PC-3 (cell line): Measurements from ENCODE around the gene PPIP5K1. TPM values are rescaled to one million over a fixed set of nuclear protein-coding genes. Genes with fewer than 3 reads are reported as not detected.
A peak's percentile ranks its signal among the peaks of the same experiment; 100 is the strongest.

Experiments
- ATAC-seq: fragments of 200-7000 bp; cut with Tn5 transposase; 2 replicates; pipeline ENCODE4 v1.9.1; 2020; ENCODE audit warnings: mild to moderate bottlenecking, moderate library complexity
- BruUV-seq: library from RNA; stranded (reverse); fragments of 400-500 nt; replicated peaks from 2 replicates; lab custom pipeline; 2021; lab: Mats Ljungman, UMichigan
- CTCF ChIA-PET: fragments of 300-600 bp; sonication (Branson Sonifier 250); formaldehyde crosslinking; loops from one replicate; lab custom pipeline; 2022; ENCODE audit warnings: antibody characterized with exemption; lab: Charles Lee
- POLR2A ChIA-PET: fragments of 300-600 bp; sonication (Branson Sonifier 250); formaldehyde crosslinking; loops from one replicate; lab custom pipeline; 2022; ENCODE audit warnings: antibody characterized with exemption; ENCODE audit not compliant: unreplicated experiment; lab: Charles Lee
- DNase-seq: peaks from one replicate; pipeline ENCODE4 v3.0.0-alpha.2; 2015
- H2AFZ ChIP-seq: fragments of 300-600 bp; sonication (generic); 2 replicates; pipeline ENCODE4 v1.6.0; 2016; ENCODE audit warnings: antibody characterized with exemption, low read length
- H3F3A ChIP-seq: fragments of 300-600 bp; sonication (generic); one replicate; pipeline ENCODE4 v1.6.0; 2017; ENCODE audit warnings: antibody characterized with exemption, low read length, control low read depth, mild to moderate bottlenecking; ENCODE audit not compliant: unreplicated experiment
- H3K27ac ChIP-seq: fragments of 300-600 bp; sonication (generic); 2 replicates; pipeline ENCODE4 v1.5.1; 2016; ENCODE audit warnings: mild to moderate bottlenecking, low read length
- H3K27me3 ChIP-seq: fragments of 300-600 bp; sonication (generic); 2 replicates; pipeline ENCODE4 v1.6.1; 2016; ENCODE audit warnings: low read length, mixed read lengths
- H3K36me3 ChIP-seq: fragments of 300-600 bp; sonication (generic); 2 replicates; pipeline ENCODE4 v1.6.1; 2016; ENCODE audit warnings: low read depth, mixed run types, low read length, mixed read lengths
- H3K4me1 ChIP-seq: fragments of 300-600 bp; sonication (generic); 2 replicates; pipeline ENCODE4 v1.5.1; 2016; ENCODE audit warnings: low read length; ENCODE audit not compliant: insufficient read depth
- H3K4me2 ChIP-seq: fragments of 300-600 bp; sonication (generic); 2 replicates; pipeline ENCODE4 v1.6.0; 2016; ENCODE audit warnings: low read length
- H3K4me3 ChIP-seq: fragments of 300-600 bp; sonication (generic); 2 replicates; pipeline ENCODE4 v1.5.1; 2016; ENCODE audit warnings: mild to moderate bottlenecking, low read length, mixed read lengths
- H3K79me2 ChIP-seq: fragments of 300-600 bp; sonication (generic); 2 replicates; pipeline ENCODE4 v1.6.1; 2017; ENCODE audit warnings: low read length, mixed read lengths
- H3K9ac ChIP-seq: fragments of 300-600 bp; sonication (generic); 2 replicates; pipeline ENCODE4 v1.6.0; 2016; ENCODE audit warnings: mild to moderate bottlenecking, low read length
- H3K9me2 ChIP-seq: fragments of 300-600 bp; sonication (generic); replicated peaks from 2 replicates; pipeline ENCODE4 v1.6.1; 2016; ENCODE audit warnings: mixed run types, low read length, mixed read lengths
- H3K9me3 ChIP-seq: fragments of 300-600 bp; sonication (generic); 2 replicates; pipeline ENCODE4 v1.6.1; 2016; ENCODE audit warnings: low read length, mixed read lengths
- H4K20me1 ChIP-seq: fragments of 300-600 bp; sonication (generic); 2 replicates; pipeline ENCODE4 v1.6.1; 2016; ENCODE audit warnings: low read length, mixed read lengths
- EZH2 ChIP-seq: fragments of 300-600 bp; sonication (generic); IDR thresholded peaks from one replicate; pipeline ENCODE4 v1.6.1; 2017; ENCODE audit warnings: antibody characterized with exemption, mild to moderate bottlenecking, low read length; ENCODE audit not compliant: unreplicated experiment
- EZH2phosphoT487 ChIP-seq: fragments of 300-600 bp; sonication (generic); IDR thresholded peaks from 2 replicates; pipeline ENCODE4 v1.6.1; 2018; ENCODE audit warnings: mild to moderate bottlenecking, antibody characterized with exemption, low read length, borderline replicate concordance
- intact Hi-C: fragments of 100-400 bp; cut with micrococcal nuclease; formaldehyde crosslinking; loops from 2 replicates; pipeline ENCODE4 v1.9.0; 2023
- total RNA-seq: library from RNA; depleted of rRNA; stranded (reverse); fragments of >200 nt; gene quantifications from 2 replicates; pipeline ENCODE4 v1.2.3, GENCODE V29; 2014
- TF ChIP-seq, protein P1 (sequence below): fragments of 300-600 bp; sonication (generic); conservative IDR thresholded peaks from 2 replicates; pipeline ENCODE4 v1.5.1; 2017; ENCODE audit warnings: antibody characterized with exemption, low read depth, mild to moderate bottlenecking, low read length

Gene PPIP5K1
- total RNA-seq, 1 experiment from 2014 or later: 19.8 TPM

DNA sequence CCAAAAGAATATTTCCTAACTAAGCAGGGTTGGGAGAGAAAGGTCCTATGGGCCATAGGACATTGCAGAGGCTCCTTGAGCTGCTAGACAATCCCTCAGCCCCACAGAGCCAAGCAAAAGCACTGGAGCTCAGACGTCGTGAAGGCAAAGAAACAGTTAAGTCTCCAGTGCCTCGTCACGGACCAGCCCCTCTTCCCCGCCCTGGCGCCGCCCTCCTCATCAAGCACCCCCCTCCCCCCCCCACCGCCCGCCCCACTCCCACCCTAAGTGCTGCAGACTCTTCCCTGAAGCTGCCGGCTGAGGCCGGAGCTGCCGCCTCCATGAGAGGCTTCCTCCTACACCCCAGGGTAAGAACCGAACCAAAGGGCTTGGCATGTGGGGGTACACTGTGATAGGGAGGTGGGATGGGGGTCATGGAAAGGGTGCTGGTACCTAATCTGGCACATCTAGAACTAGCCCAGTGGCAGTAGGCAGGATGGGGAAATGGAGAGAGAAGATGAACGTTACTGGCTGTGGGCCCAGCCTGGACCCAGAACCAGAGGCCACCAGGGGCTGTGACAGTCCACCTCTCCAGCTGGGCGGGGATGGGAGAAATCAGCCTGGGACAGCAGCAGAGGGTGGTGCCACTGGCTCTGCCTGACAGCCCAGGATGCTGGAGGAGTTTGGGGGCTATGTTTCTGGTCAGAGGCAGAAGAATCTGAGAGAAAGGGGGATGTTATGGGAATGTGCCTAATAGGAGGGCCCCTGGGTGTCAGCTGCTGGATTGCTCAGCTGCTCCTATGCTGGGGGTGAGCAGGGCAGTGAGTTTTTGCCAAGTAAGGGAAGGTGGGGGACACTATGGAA lies 72.4 kb downstream of the PPIP5K1 start, which contains the start of gene MAP1A:
TSS of gene MAP1A (plus strand) at position 255 of the 843 bp plus-strand sequence. CDS start 3,866 bp downstream, outside the sequence.
- ChIA-PET CTCF (no interaction called here), POLR2A (no interaction called here)
- DNase-seq: no peak
- H3K9me2 ChIP-seq: no peaks in the 10 kb centered on the region
- H3F3A ChIP-seq: no peaks in the 10 kb centered on the region
- H3K27ac ChIP-seq: no peak within 1 kb of the TSS
- BruUV-seq: no TSS peak
- no peaks in the 10 kb centered on the region; the same call in 1 of the 2 replicates for H3K4me1 ChIP-seq
- peak within 1 kb of the TSS; percentile 32; the same call in 1 of the 2 replicates for H3K4me3 ChIP-seq
- H3K79me2 ChIP-seq: no peaks in the 10 kb centered on the region
- no peak for ATAC-seq
- no peaks in the 10 kb centered on the region for H3K27me3 ChIP-seq
- no peaks in the 10 kb centered on the region for H3K36me3 ChIP-seq
- no peaks in the 10 kb centered on the region for H3K9me3 ChIP-seq
- H2AFZ ChIP-seq: peak within 1 kb of the TSS; percentile 70
- TF ChIP-seq, protein P1, sequence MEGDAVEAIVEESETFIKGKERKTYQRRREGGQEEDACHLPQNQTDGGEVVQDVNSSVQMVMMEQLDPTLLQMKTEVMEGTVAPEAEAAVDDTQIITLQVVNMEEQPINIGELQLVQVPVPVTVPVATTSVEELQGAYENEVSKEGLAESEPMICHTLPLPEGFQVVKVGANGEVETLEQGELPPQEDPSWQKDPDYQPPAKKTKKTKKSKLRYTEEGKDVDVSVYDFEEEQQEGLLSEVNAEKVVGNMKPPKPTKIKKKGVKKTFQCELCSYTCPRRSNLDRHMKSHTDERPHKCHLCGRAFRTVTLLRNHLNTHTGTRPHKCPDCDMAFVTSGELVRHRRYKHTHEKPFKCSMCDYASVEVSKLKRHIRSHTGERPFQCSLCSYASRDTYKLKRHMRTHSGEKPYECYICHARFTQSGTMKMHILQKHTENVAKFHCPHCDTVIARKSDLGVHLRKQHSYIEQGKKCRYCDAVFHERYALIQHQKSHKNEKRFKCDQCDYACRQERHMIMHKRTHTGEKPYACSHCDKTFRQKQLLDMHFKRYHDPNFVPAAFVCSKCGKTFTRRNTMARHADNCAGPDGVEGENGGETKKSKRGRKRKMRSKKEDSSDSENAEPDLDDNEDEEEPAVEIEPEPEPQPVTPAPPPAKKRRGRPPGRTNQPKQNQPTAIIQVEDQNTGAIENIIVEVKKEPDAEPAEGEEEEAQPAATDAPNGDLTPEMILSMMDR: no peak
- TF ChIP-seq EZH2 (no peak), EZH2phosphoT487 (no peak)
- H4K20me1 ChIP-seq: no peaks in the 10 kb centered on the region
- intact Hi-C loops: no loop called here
- peak within 1 kb of the TSS; percentile 73 for H3K4me2 ChIP-seq
- no peak within 1 kb of the TSS for H3K9ac ChIP-seq

DNA sequence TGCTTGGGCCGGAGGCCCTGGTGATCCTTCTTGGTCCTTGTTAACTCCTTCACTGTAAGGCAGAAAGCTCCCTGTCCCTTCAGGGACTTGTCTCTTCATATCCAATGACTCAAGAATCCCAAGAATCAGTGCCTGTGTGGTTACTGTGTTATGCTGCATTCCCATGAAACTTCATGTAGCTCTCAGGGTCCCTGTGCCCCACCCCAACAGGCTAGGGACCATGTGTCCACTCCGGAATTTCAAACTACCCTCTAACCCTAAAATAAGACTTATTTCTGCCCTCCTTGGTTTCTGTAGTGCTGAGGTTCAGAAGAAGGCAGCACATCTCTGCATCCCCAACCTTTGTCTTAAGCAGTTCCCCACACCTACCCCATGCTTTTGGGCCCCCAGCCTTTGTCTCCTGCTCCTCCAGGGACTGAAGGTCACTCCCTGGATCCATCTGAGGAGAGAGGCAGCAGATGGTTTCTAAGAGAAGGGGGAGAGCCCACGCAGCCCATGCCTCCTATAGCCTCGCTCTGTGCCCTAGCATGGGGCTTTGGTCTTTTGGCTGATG lies 73.1 kb downstream of the PPIP5K1 start:
- no peak overlapping the region for H2AFZ ChIP-seq
- no peaks in the 10 kb centered on the region for H3K9me3 ChIP-seq
- no peaks in the 10 kb centered on the region; the same call in 1 of the 2 replicates for H3K4me1 ChIP-seq
- DNase-seq (no peak), ATAC-seq (no peak)
- BruUV-seq: no TSS peak
- ChIA-PET POLR2A (no interaction called here), CTCF (no interaction called here)
- no peaks in the 10 kb centered on the region for H3K36me3 ChIP-seq
- H3K9ac ChIP-seq: no peak overlapping the region
- H3K27ac ChIP-seq: no peak overlapping the region
- no peaks in the 10 kb centered on the region for H3K79me2 ChIP-seq
- no peaks in the 10 kb centered on the region for H3K27me3 ChIP-seq
- no peak for TF ChIP-seq EZH2phosphoT487
- TF ChIP-seq, protein P1: no peak
- no peak for TF ChIP-seq EZH2
- H4K20me1 ChIP-seq: no peaks in the 10 kb centered on the region
- no peak overlapping the region for H3K4me3 ChIP-seq
- intact Hi-C loops: no loop called here
- no peaks in the 10 kb centered on the region for H3K9me2 ChIP-seq
- no peaks in the 10 kb centered on the region for H3F3A ChIP-seq
- H3K4me2 ChIP-seq: no peak overlapping the region
